Activated naive CD4-positive, alpha-beta T cell treated with anti-CD3 and anti-CD28 coated beads, Interleukin-2, amount 50 U/mL, for 24 hours (primary cell): ENCODE results near the gene LIMD2.

ENCODE experiments used
- H3K27ac Mint-ChIP-seq: one replicate; pipeline ENCODE4 v1.8.0; 2021; ENCODE audit warnings: mild to moderate bottlenecking, mixed read lengths
- H3K27me3 Mint-ChIP-seq: one replicate; pipeline ENCODE4 v1.8.0; 2021; ENCODE audit warnings: mixed read lengths
- H3K36me3 Mint-ChIP-seq: one replicate; pipeline ENCODE4 v1.8.0; 2021; ENCODE audit warnings: mixed read lengths
- H3K4me1 Mint-ChIP-seq: one replicate; pipeline ENCODE4 v1.8.0; 2021; ENCODE audit warnings: mixed read lengths
- H3K4me3 Mint-ChIP-seq: one replicate; pipeline ENCODE4 v1.8.0; 2021; ENCODE audit warnings: mild to moderate bottlenecking, mixed read lengths
- H3K9me3 Mint-ChIP-seq: one replicate; pipeline ENCODE4 v1.8.0; 2021; ENCODE audit warnings: mixed read lengths

LIMD2 gene

DNA sequence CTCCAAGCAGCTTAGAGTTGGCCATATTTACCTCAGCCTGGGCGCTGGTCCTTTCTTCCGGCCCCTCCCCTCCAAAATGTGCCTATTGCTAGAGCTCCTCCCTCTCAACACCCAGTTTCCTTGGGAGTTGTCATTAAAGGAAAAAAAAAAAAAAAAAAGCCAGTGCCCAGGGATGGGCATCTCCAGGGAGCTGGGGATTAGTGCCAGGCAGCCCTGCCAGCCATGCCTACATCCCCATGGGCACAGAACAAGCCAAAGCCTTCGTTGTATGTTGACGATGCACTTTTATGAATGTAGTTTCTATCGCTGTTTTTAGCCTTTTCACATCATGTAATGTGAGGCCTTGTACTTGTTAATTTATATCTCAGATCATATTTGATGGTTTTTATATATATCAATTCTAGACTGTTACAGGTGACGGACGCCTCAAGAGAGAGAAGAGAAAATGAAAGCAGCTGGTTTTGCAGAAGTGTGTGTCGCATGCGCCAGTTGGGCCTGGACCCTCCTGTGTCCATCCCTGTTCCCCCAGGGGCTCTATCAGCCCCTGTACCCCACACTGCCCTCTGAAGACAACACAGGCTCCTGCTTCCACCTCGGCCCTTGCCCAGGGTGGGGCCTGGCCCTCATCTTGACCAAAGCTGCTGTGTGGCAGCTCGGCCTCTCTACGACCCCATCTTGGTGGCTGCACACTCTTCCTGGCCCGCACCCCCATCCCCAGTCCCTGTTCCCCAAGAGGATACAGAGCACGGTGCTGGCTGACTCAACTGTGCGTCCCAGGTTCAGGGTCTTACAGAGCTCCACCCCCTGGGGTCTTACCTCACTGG, 4.8 kb downstream of the LIMD2 start:
- Mint-ChIP-seq H3K27me3 (no peaks in the 10 kb centered on the region), H3K4me3 (peak overlapping the region; percentile 60), H3K9me3 (no peaks in the 10 kb centered on the region), H3K36me3 (peaks cover 2% of the 10 kb centered on the region), H3K27ac (peak overlapping the region; percentile 77), H3K4me1 (peaks cover 59% of the 10 kb centered on the region)

GRCh38 chr17:63694229-63694949, 5.5 kb downstream of the LIMD2 start:
- Mint-ChIP-seq H3K36me3 (peaks cover 2% of the 10 kb centered on the region), H3K4me1 (peaks cover 59% of the 10 kb centered on the region), H3K9me3 (no peaks in the 10 kb centered on the region), H3K27me3 (no peaks in the 10 kb centered on the region), H3K27ac (peak overlapping the region; percentile 77), H3K4me3 (no peak overlapping the region)

DNA sequence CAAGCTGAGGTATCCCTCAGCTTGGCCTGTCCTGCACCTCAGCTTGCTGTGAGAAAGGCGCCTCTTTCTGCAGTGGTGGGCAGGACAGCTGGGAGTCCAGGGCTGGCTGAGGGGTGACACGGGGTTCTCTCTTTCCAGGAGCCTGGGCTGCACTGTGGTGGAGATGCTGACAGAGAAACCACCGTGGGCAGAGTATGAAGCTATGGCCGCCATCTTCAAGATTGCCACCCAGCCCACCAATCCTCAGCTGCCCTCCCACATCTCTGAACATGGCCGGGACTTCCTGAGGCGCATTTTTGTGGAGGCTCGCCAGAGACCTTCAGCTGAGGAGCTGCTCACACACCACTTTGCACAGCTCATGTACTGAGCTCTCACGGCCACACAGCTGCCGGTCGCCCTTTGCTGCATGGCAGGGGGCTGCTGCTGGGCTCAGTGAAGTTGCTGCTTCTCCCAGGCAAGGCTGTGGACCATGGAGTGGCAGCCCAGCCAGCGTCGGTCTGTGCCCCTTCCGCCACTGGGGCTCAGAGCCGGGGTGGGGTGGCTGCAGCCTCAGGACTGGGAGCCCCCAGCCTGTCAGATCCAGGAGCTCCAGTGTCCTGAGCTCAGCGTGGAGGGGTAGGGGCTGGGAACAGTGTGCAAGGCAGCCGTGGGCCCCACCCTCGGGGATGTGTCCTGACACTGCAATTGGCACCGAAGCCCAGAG, 6.4 kb downstream of the LIMD2 start:
- Mint-ChIP-seq H3K4me1 (peaks cover 59% of the 10 kb centered on the region), H3K9me3 (no peaks in the 10 kb centered on the region), H3K27ac (peak overlapping the region; percentile 88), H3K4me3 (no peak overlapping the region), H3K36me3 (peaks cover 2% of the 10 kb centered on the region), H3K27me3 (no peaks in the 10 kb centered on the region)

- no peaks in the 10 kb centered on the region for H3K9me3 Mint-ChIP-seq
- H3K27ac Mint-ChIP-seq = peak overlapping the region; percentile 81
- no peaks in the 10 kb centered on the region for H3K27me3 Mint-ChIP-seq
- H3K4me3 Mint-ChIP-seq = no peak overlapping the region
- no peaks in the 10 kb centered on the region for H3K36me3 Mint-ChIP-seq
- peaks cover 50% of the 10 kb centered on the region for H3K4me1 Mint-ChIP-seq
Observed at GRCh38 chr17:63692195-63692816, 7.6 kb downstream of the LIMD2 start.

DNA sequence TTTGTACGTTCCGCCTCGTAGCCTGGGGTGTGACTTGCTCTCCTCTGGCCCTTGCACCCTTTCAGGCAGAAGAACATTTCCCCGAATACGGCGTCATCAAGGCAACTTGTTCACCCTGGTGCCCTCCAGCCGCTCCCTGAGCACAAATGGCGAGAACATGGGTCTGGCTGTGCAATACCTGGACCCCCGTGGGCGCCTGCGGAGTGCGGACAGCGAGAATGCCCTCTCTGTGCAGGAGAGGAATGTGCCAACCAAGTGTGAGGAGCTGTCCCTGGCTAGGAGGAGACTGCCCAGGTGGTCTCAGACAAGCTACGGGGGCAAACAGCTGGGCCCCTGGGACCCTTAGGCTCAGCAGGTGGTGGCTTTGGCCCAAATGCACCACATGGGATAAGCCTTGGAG, 10.4 kb downstream of the LIMD2 start:
- Mint-ChIP-seq H3K27ac (no peak overlapping the region), H3K9me3 (no peaks in the 10 kb centered on the region), H3K27me3 (no peaks in the 10 kb centered on the region), H3K4me3 (no peak overlapping the region), H3K36me3 (no peaks in the 10 kb centered on the region), H3K4me1 (peaks cover 22% of the 10 kb centered on the region)

GRCh38 chr17:63688396-63689020, 11.4 kb downstream of the LIMD2 start:
- H3K27me3 Mint-ChIP-seq = no peaks in the 10 kb centered on the region
- H3K9me3 Mint-ChIP-seq = no peaks in the 10 kb centered on the region
- peaks cover 12% of the 10 kb centered on the region for H3K4me1 Mint-ChIP-seq
- no peaks in the 10 kb centered on the region for H3K36me3 Mint-ChIP-seq
- H3K4me3 Mint-ChIP-seq = no peak overlapping the region
- H3K27ac Mint-ChIP-seq = peak overlapping the region; percentile 35

GRCh38 chr17:63686138-63686685, 13.7 kb downstream of the LIMD2 start:
- no peaks in the 10 kb centered on the region for H3K36me3 Mint-ChIP-seq
- peaks cover 5% of the 10 kb centered on the region for H3K4me1 Mint-ChIP-seq
- H3K9me3 Mint-ChIP-seq = no peaks in the 10 kb centered on the region
- H3K27ac Mint-ChIP-seq = peak overlapping the region; percentile 86
- H3K27me3 Mint-ChIP-seq = no peaks in the 10 kb centered on the region
- H3K4me3 Mint-ChIP-seq = no peak overlapping the region

GRCh38 chr17:63685578-63685977, 14.3 kb downstream of the LIMD2 start:
- Mint-ChIP-seq H3K4me3 (no peak overlapping the region), H3K9me3 (no peaks in the 10 kb centered on the region), H3K4me1 (peaks cover 8% of the 10 kb centered on the region), H3K27ac (peak overlapping the region; percentile 86), H3K36me3 (no peaks in the 10 kb centered on the region), H3K27me3 (no peaks in the 10 kb centered on the region)

- H3K4me3 Mint-ChIP-seq = no peak overlapping the region
Observed at GRCh38 chr17:63685041-63685440, 14.9 kb downstream of the LIMD2 start.

GRCh38 chr17:63682981-63683380, 16.9 kb downstream of the LIMD2 start:
- no peaks in the 10 kb centered on the region for H3K27me3 Mint-ChIP-seq
- no peaks in the 10 kb centered on the region for H3K36me3 Mint-ChIP-seq
- H3K27ac Mint-ChIP-seq = peak overlapping the region; percentile 60
- H3K9me3 Mint-ChIP-seq = no peaks in the 10 kb centered on the region
- no peak overlapping the region for H3K4me3 Mint-ChIP-seq
- peaks cover 17% of the 10 kb centered on the region for H3K4me1 Mint-ChIP-seq

More at GRCh38 chr17:63685041-63685440, 14.9 kb downstream of the LIMD2 start:
- Mint-ChIP-seq H3K27me3 (no peaks in the 10 kb centered on the region), H3K27ac (no peak overlapping the region), H3K9me3 (no peaks in the 10 kb centered on the region), H3K36me3 (no peaks in the 10 kb centered on the region), H3K4me1 (peaks cover 12% of the 10 kb centered on the region)

DNA sequence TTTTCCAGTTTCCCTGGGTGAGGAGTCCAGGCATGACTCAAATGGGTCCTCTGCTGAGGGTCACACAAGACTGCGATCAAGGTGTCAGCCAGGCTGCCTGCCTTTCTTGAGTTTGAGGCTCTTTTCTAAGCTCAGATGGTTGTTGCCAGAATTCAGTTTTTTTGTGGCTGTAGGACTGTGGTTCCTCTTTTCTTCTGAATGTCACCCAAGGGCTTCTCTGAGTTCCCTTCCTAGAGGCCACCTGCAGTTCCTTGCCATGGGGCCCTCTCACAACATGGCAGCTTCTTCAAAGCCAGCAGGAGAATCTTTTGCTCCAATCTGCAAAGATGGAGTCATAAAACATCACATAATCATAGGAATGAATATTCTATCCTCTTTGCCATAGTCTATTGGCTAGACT, 17.5 kb downstream of the LIMD2 start:
- Mint-ChIP-seq H3K4me3 (no peak overlapping the region), H3K4me1 (peaks cover 17% of the 10 kb centered on the region), H3K9me3 (no peaks in the 10 kb centered on the region), H3K27ac (peak overlapping the region; percentile 14), H3K27me3 (no peaks in the 10 kb centered on the region), H3K36me3 (no peaks in the 10 kb centered on the region)

GRCh38 chr17:63681530-63681929, 18.4 kb downstream of the LIMD2 start:
- Mint-ChIP-seq H3K27me3 (no peaks in the 10 kb centered on the region), H3K36me3 (no peaks in the 10 kb centered on the region), H3K9me3 (no peaks in the 10 kb centered on the region), H3K4me1 (peaks cover 17% of the 10 kb centered on the region), H3K27ac (no peak overlapping the region), H3K4me3 (no peak overlapping the region)

GRCh38 chr17:63680700-63681099, 19.2 kb downstream of the LIMD2 start:
- H3K9me3 Mint-ChIP-seq = no peaks in the 10 kb centered on the region
- H3K27ac Mint-ChIP-seq = peak overlapping the region; percentile 61
- H3K27me3 Mint-ChIP-seq = no peaks in the 10 kb centered on the region
- H3K36me3 Mint-ChIP-seq = no peaks in the 10 kb centered on the region
- no peak overlapping the region for H3K4me3 Mint-ChIP-seq
- H3K4me1 Mint-ChIP-seq = peaks cover 20% of the 10 kb centered on the region

- H3K27me3 Mint-ChIP-seq = no peaks in the 10 kb centered on the region
- H3K27ac Mint-ChIP-seq = peak overlapping the region; percentile 41
- H3K9me3 Mint-ChIP-seq = no peaks in the 10 kb centered on the region
- no peaks in the 10 kb centered on the region for H3K36me3 Mint-ChIP-seq
- no peak overlapping the region for H3K4me3 Mint-ChIP-seq
- H3K4me1 Mint-ChIP-seq = peaks cover 27% of the 10 kb centered on the region
Observed at GRCh38 chr17:63679214-63679613, 20.7 kb downstream of the LIMD2 start.

- Mint-ChIP-seq H3K36me3 (no peaks in the 10 kb centered on the region), H3K27ac (no peak overlapping the region), H3K27me3 (no peaks in the 10 kb centered on the region), H3K4me1 (peaks cover 36% of the 10 kb centered on the region), H3K4me3 (no peak overlapping the region), H3K9me3 (no peaks in the 10 kb centered on the region)
Observed at GRCh38 chr17:63676584-63676983, 23.3 kb downstream of the LIMD2 start.
